PC-3 (cell line): ENCODE results near the gene VEGFD. TPM values are rescaled to one million over a fixed set of nuclear protein-coding genes. Genes with fewer than 3 reads are reported as not detected.

Source experiments
- total RNA-seq: library from RNA; depleted of rRNA; stranded (reverse); fragments of >200 nt; gene quantifications from 2 replicates; pipeline ENCODE4 v1.2.3, GENCODE V29; 2014; rRNA removed

Gene VEGFD
- total RNA-seq, 1 experiment from 2014 or later, result not detected

Other genes with a start within 250 kb of the VEGFD start
- 31.5 and 32.1 TPM in 2 replicates for gene ASB9, start 114.3 kb downstream of the VEGFD start, total RNA-seq
- not detected in 2 replicates for gene ASB11, start 68.8 kb downstream of the VEGFD start, total RNA-seq
- gene PIGA, start 48.9 kb downstream of the VEGFD start, total RNA-seq, result 11.5 and 17.9 TPM in 2 replicates
- gene PIR, start 108.9 kb upstream of the VEGFD start, total RNA-seq, result 48.6 and 50.8 TPM in 2 replicates
- not detected in 2 replicates for gene BMX, start 116.4 kb upstream of the VEGFD start, total RNA-seq
- 0.81 and 1.2 TPM in 2 replicates for gene ACE2, start 216.5 kb upstream of the VEGFD start, total RNA-seq